Activated T-cell treated with anti-CD3 and anti-CD28 coated beads, Interleukin-2, amount 50 U/mL, for 1 hour (primary cell): Measurements from ENCODE around the gene TMED7.
"Not testable (repeated sequence)": the region's sequence is repeated elsewhere in the genome, so short reads cannot be mapped to it uniquely, and the experiment has no call there.

ENCODE experiments used
- DNase-seq: peaks from one replicate; pipeline ENCODE4 v3.0.0-alpha.2; 2020

Gene TMED7

DNA sequence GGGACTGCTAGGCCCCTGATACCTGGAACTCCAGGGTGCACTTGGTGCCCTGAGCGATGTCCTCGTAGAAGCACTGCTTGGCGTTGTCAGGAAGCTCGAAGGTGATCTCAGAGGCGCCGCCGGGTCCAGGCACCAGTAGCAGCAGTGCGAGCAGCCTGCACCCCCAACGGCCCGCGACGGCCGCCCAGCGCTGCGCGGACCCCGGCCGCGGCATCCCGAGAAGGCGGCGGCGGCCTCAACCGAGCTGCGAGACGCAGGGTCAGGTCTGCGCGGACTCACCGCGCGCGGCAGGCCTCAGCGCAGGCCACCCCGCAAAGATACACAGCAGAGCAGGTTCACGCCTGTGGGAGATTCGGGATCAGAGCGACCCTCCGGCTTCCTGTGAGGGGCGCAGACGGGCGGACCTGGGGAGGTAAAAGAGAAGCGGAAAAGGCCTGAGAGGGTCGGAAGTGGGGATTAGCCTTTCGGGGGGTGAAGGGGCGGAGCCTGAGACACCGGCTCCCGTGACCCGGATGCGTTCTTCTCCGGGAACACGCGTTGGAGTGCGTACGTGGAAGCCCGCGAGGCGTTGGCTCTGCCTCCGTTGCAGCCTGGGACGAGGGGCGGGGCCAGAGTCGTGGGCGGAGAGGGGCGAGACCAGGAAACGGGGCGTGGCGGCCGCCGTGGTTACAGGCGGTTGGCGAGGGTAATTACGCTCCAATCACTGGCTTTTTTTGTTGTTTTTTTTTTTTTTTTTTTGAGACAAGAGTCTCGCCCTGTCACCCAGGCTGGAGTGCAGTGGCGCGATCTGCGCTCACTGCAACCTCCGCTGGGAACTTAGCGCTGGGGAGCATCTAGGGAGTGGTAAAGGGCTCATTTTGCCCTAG lies at the start of gene TMED7:
TMED7 (minus strand) TSS at position 458 of the 866 bp plus-strand sequence; CDS start at position 214, 244 bp downstream.
- DNase-seq = peak; percentile 100

GRCh38 chr5:115674782-115675181 lies 48.9 kb upstream of the TMED7 start:
- DNase-seq = not testable (repeated sequence)

DNA sequence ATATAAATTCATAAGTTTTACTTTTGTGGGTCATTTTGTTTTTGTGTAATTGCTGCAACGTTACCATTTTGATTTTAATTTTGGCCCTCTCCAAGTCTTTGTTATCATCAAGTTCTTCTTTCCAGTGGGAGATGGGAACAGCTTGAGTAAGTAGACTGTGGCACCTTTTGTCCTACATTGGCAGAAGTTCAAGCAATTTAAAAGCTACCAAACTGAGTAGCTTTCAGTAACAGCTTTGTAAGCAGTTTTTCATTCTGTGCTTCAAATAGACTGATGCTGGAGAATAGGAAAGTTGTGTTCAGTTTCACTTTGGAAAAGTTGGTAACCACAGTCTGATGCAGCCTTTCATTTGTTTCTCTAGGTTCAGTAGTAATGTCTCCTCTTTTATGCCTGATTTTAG lies 47.8 kb upstream of the TMED7 start:
- no peak for DNase-seq

DNA sequence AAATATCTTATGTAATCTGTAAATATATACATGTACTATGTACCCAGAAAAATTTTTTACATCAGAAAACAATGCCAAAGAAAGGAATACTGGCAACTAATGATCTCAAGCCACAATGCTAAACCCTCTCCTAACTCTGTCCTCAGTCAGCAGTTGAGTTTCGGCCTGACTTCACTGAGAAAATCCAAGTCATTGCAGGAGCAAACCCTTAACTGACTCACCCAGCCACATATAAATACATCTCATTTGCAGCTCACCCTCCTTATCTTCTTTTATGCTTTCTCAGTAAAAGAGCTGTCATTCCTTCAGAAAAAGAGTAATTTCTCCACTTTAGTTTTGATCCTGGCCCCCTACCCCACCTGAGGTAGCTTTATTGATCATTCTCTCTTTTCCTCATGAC lies 46.1 kb upstream of the TMED7 start:
- no peak for DNase-seq

DNA sequence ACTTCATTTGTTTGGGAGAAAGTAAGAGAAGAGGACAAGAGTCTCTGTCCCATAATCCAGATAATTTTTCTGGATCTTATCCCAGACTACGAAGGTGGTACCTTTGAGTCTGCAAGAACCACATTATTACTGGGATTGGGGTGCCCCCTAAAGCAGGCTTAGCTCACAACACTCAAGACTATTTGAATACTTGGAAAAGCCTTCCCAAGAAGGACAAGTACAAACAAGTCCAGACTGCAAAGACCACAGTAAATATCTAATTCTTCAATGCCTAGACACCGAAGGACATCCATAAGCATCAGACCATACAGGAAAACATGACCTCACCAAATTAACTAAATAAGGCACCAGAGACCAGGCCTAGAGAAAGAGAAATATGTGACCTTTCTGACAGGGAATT lies 40.2 kb upstream of the TMED7 start:
- DNase-seq = no peak

- no peak for DNase-seq
Observed at GRCh38 chr5:115661563-115661962, 35.7 kb upstream of the TMED7 start.

DNA sequence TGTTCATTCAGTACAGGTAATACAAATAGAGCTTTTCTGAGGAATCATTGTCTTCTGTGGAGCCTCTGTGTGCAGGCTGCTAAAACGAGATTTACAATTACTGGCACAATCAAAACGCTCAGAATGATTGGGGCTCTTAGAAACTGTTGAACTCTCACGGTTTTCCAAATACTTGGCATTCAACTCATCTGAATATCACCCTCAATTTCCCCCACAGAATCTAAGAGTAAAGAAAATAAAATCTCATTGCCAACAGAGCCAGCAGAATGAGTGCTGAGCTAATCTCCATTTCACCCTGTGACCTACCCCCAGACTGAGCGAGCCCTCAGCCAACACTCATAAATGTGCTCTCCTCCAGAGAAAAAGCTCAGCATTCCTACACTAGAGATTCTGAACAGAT lies 35.3 kb upstream of the TMED7 start:
- no peak for DNase-seq

- DNase-seq = no peak
Observed at GRCh38 chr5:115657881-115658233, 32.0 kb upstream of the TMED7 start.

GRCh38 chr5:115657125-115657880 lies 31.5 kb upstream of the TMED7 start:
- DNase-seq = no peak

GRCh38 chr5:115656404-115656803 lies 30.6 kb upstream of the TMED7 start:
- DNase-seq = no peak

DNA sequence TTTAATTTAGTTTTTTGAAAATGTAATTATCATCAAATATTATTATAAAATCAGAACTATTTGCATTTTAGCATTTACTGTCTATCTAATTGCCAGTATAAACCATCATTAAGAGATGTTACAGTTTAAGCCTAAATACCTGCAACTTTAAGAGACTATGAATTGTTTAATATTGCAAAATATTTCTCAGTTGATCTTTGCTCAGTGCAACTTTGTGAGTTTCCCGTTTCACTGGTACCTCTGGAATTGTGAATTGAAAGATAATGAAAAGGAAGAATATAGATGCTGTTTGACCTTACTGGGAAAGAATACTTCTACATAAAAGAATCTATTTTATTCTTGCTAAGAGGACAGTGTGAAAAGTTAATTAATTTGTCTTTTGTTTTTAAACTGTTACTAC lies 30.2 kb upstream of the TMED7 start:
- DNase-seq = no peak

DNA sequence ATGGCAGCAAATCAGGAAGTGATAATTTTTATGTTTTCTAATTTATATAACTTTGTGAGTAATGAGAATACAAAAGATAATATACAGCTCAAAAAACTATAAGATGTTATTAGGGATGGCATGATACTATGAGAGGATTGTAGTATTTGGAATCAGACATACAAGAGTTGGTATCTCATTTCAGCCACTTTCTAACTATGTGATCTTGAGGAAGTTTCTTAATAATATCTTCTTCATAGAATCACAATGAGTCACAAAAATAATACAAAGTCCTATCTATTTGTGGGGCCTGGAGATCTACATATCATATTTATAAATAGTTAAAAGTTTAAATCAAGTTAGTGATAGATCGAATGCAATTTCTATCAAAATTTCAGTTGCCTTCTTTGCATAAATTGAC lies 23.7 kb upstream of the TMED7 start:
- no peak for DNase-seq

DNA sequence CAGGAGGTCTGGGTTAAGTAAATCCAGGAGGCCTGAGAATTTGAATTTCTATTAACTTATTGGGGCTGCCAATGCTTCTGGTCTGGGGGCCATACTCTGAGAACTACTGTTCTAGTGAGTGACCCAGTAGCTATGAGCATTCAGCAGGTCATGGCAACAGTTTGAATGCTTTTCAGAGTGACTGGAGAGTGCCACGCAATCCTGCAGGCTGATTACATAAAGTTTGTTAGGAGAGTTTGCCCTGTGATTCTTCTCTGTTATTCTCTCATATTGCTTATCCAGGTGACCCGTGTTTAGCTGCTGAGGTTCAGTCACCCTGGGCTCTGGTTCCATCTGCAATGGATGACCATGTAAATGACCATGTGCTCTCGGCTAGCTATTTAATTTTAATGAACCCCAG lies 22.2 kb upstream of the TMED7 start:
- no peak for DNase-seq

- not testable (repeated sequence) for DNase-seq
Observed at GRCh38 chr5:115645386-115645785, 19.6 kb upstream of the TMED7 start.

DNA sequence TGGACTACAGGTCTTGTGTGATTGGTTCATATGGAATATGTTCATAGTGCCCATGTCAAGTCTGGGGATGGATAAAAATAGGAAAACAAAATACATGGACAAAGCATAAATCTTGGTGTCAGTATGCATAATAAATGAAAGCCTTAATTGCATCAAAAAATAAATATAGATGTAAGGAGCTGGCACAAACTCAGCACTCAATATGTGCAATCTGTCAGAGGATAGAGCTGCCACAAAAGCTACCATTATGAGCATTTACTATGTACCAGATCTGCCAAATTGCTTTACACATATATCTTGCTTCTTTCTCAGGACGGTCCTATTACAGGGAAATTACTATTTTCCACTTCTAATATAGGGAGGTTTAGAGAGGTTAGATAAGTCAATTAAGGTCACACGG lies 18.2 kb upstream of the TMED7 start:
- DNase-seq = no peak

GRCh38 chr5:115641948-115642347 lies 16.1 kb upstream of the TMED7 start:
- no peak for DNase-seq

DNA sequence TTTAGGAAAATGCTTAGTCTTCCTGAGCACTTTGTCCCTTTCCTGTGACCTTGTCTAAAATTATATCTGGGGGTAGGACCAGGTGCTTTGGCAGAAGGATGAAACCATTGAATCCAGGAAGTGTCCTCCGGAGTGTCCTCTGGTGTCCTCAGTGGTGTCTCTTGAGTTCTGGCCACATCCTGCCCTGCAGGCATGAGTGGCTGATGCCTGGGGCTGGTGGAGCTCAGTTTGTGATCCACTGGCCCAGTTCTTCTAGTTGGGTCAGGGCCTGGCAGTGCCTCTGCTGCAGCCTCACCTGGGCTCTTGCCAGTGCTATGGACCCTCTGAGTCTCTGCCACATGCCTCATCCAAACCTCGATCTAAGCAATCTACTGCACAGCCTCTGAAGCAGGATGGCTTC lies 14.4 kb upstream of the TMED7 start:
- no peak for DNase-seq

- DNase-seq = no peak
Observed at GRCh38 chr5:115639377-115639776, 13.5 kb upstream of the TMED7 start.

DNA sequence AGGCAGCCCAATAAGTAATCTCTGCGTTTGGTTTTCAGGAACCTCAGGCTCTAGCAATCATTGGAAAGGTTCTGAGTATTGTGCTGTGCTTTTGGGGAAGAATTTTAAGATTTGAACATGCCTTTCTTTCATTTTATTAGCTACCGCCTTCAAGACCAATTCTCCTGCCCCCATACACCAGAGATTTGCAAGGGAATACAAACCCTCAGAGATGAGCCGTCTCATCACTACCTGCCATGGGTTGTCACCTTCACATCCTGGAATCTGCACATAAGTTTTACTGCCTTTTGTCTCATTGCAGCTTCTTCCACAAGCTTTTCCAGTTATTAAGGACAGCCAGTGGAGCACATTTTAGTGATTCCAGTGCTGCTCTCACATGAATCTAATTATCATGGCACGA lies 11.7 kb upstream of the TMED7 start:
- DNase-seq = no peak

DNA sequence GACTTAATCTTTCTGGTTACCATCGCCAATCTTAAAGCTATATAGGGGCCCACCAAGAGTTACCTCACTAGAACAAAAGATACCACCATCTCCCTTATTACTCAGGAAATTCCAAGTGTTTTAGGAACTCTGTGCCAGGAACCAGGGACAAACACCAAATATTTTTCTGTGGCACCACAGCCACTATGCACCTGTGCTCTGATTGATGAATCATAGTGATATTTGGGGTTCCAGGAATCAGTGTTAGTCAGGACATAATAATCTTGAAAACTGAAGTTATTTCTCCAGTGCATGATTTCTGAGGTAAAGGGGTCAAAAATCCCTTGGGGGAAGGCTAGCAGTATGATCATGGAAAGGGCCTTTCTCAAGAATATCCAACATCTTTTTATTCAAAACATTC lies 10.2 kb upstream of the TMED7 start:
- no peak for DNase-seq

GRCh38 chr5:115634343-115635132 lies 8.7 kb upstream of the TMED7 start:
- DNase-seq = peak; percentile 81

DNA sequence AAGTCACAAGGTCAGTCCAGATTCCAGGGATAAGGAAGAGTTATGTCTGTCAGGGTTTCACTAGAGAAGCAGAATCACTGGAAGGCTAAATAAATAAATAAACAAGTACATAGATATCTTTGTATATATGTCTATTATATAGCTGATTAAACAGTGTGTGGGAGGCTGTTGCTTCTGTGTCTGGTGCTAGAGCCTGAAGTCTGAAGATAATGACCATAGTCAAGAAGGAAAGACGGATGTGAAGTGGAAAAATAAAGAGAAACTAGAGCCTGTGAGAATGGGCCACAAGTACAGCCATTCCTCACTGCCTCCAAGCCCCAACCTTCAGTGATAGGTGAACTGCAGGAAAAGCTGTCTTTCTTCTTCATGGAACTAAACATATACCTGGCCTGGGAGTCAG lies 4.1 kb upstream of the TMED7 start:
- DNase-seq = no peak

GRCh38 chr5:115627295-115627865 lies 1.5 kb upstream of the TMED7 start:
- no peak for DNase-seq
